KMS-11 (cell line): Measurements from ENCODE around the gene MSI2.

Source experiments
- H2AFZ ChIP-seq: fragments of 200-600 bp; sonication (generic); 2 replicates; pipeline ENCODE4 v1.6.1; 2016; ENCODE audit warnings: antibody characterized with exemption, mixed run types, low read depth
- H3K27ac ChIP-seq: fragments of 200-600 bp; sonication (generic); 2 replicates; pipeline ENCODE4 v1.6.1; 2016; ENCODE audit warnings: mild to moderate bottlenecking, mixed run types
- H3K27me3 ChIP-seq: fragments of 200-600 bp; sonication (generic); 2 replicates; pipeline ENCODE4 v1.6.1; 2017; ENCODE audit warnings: mild to moderate bottlenecking, low read depth, mixed run types, moderate library complexity; ENCODE audit not compliant: insufficient read depth
- H3K36me3 ChIP-seq: fragments of 200-600 bp; sonication (generic); 2 replicates; pipeline ENCODE4 v1.6.1; 2017; ENCODE audit warnings: mild to moderate bottlenecking, mixed run types; ENCODE audit not compliant: insufficient read depth
- H3K4me1 ChIP-seq: fragments of 200-600 bp; sonication (generic); 2 replicates; pipeline ENCODE4 v1.6.1; 2016; ENCODE audit warnings: mild to moderate bottlenecking, low read depth, mixed run types; ENCODE audit not compliant: poor library complexity, severe bottlenecking
- H3K4me2 ChIP-seq: fragments of 200-600 bp; sonication (generic); 2 replicates; pipeline ENCODE4 v1.7.0; 2016; ENCODE audit warnings: mild to moderate bottlenecking, mixed run types
- H3K4me3 ChIP-seq: fragments of 200-600 bp; sonication (generic); IDR thresholded peaks from 2 replicates; pipeline ENCODE4 v1.6.1; 2017; ENCODE audit warnings: low read depth, low read length, mixed read lengths; ENCODE audit not compliant: insufficient read depth
- H3K79me2 ChIP-seq: fragments of 200-600 bp; sonication (generic); 2 replicates; pipeline ENCODE4 v1.6.1; 2016; ENCODE audit warnings: low read depth, mixed run types; ENCODE audit not compliant: insufficient read depth
- H3K9ac ChIP-seq: fragments of 200-600 bp; sonication (generic); 2 replicates; pipeline ENCODE4 v1.6.1; 2016; ENCODE audit warnings: mild to moderate bottlenecking, mixed run types
- H4K20me1 ChIP-seq: fragments of 200-600 bp; sonication (generic); 2 replicates; pipeline ENCODE4 v1.6.1; 2016; ENCODE audit warnings: mild to moderate bottlenecking, mixed run types; ENCODE audit not compliant: insufficient read depth
- TF ChIP-seq, protein P1 (sequence below): fragments of 200-600 bp; sonication (generic); conservative IDR thresholded peaks from 2 replicates; pipeline ENCODE4 v1.6.1; 2017; ENCODE audit warnings: low read depth, mild to moderate bottlenecking, antibody characterized with exemption, low read length, moderate library complexity, mixed read lengths

Gene MSI2

DNA sequence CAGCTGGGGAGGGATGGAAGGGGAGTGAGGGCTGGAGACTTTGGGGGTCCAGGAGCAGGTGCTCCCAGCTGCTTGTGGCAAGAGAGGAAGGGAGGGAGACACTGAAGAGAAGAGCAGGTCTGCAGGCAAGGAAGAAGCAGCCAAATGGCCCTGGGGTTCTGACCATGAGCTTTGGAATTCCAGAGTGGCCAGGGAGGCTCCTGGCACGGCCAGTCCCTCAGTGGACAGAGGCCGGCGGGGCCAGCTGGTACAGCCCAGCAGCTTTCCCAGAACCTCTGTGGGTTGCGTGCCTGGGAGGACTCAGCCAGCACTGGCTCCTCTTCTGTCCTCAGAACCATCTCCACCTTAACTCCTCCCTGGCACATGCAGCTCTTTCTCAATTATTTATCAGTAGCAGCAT is 233.0 kb downstream of the MSI2 start:
- H3K27me3 ChIP-seq, result no peaks in the 10 kb centered on the region
- no peak overlapping the region for H3K27ac ChIP-seq
- no peak overlapping the region for H3K9ac ChIP-seq
- H2AFZ ChIP-seq, result no peak overlapping the region
- no peak overlapping the region for H3K4me3 ChIP-seq
- no peak overlapping the region for H3K4me2 ChIP-seq
- H4K20me1 ChIP-seq, result no peaks in the 10 kb centered on the region
- peaks cover 68% of the 10 kb centered on the region for H3K79me2 ChIP-seq
- TF ChIP-seq, protein P1, sequence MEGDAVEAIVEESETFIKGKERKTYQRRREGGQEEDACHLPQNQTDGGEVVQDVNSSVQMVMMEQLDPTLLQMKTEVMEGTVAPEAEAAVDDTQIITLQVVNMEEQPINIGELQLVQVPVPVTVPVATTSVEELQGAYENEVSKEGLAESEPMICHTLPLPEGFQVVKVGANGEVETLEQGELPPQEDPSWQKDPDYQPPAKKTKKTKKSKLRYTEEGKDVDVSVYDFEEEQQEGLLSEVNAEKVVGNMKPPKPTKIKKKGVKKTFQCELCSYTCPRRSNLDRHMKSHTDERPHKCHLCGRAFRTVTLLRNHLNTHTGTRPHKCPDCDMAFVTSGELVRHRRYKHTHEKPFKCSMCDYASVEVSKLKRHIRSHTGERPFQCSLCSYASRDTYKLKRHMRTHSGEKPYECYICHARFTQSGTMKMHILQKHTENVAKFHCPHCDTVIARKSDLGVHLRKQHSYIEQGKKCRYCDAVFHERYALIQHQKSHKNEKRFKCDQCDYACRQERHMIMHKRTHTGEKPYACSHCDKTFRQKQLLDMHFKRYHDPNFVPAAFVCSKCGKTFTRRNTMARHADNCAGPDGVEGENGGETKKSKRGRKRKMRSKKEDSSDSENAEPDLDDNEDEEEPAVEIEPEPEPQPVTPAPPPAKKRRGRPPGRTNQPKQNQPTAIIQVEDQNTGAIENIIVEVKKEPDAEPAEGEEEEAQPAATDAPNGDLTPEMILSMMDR, result no peak
- peaks cover 66% of the 10 kb centered on the region for H3K4me1 ChIP-seq
- no peaks in the 10 kb centered on the region for H3K36me3 ChIP-seq

- H3K4me1 ChIP-seq, result peaks cover 56% of the 10 kb centered on the region
- no peaks in the 10 kb centered on the region for H3K27me3 ChIP-seq
- peaks cover 58% of the 10 kb centered on the region for H3K79me2 ChIP-seq
- H3K9ac ChIP-seq, result no peak overlapping the region
- H2AFZ ChIP-seq, result no peak overlapping the region
- H3K36me3 ChIP-seq, result no peaks in the 10 kb centered on the region
- no peak overlapping the region for H3K4me2 ChIP-seq
- no peak overlapping the region; the same call in 1 of the 2 replicates for H3K27ac ChIP-seq
- TF ChIP-seq, protein P1, result no peak
- H3K4me3 ChIP-seq, result no peak overlapping the region
- H4K20me1 ChIP-seq, result no peaks in the 10 kb centered on the region
These were observed 234.0 kb downstream of the MSI2 start for GRCh38 chr17:57490111-57490845.

- H3K79me2 ChIP-seq, result peaks cover 52% of the 10 kb centered on the region; the same call in 1 of the 2 replicates
- no peak overlapping the region for H3K4me2 ChIP-seq
- H3K9ac ChIP-seq, result no peak overlapping the region
- no peak overlapping the region for H3K27ac ChIP-seq
- no peaks in the 10 kb centered on the region for H3K36me3 ChIP-seq
- H2AFZ ChIP-seq, result no peak overlapping the region
- no peaks in the 10 kb centered on the region for H4K20me1 ChIP-seq
- H3K4me1 ChIP-seq, result peaks cover 53% of the 10 kb centered on the region
- H3K27me3 ChIP-seq, result no peaks in the 10 kb centered on the region
- TF ChIP-seq, protein P1, result no peak
- H3K4me3 ChIP-seq, result no peak overlapping the region
These were observed 234.6 kb downstream of the MSI2 start for GRCh38 chr17:57490890-57491289.

DNA sequence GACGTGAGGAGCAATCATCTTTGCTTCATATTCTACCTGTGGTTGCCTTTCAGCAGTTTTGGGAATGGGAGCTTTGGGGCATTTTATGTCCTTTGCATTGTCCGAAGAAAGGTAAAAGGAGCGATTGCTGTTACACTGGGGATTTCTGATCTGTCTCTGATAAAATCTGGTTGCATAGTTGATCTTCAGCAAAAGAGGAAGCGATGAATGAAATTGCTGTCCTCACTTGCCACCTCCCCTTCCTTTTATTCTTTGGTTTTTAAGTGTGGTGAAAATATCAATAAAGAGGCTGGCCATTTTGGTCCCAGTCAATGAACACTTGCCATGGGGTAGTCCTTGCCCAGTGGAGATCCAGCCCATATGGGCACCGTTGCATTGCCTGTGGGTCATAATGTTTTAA is 236.8 kb downstream of the MSI2 start:
- Histone ChIP-seq H2AFZ (no peak overlapping the region), H3K79me2 (peaks cover 36% of the 10 kb centered on the region; the same call in 1 of the 2 replicates), H3K9ac (no peak overlapping the region), H3K27me3 (no peaks in the 10 kb centered on the region), H4K20me1 (no peaks in the 10 kb centered on the region), H3K36me3 (no peaks in the 10 kb centered on the region), H3K4me3 (no peak overlapping the region), H3K27ac (no peak overlapping the region), H3K4me2 (no peak overlapping the region), H3K4me1 (peaks cover 49% of the 10 kb centered on the region)
- TF ChIP-seq, protein P1, result no peak
